ENCODE measurements around the gene XRN2. TPM values are rescaled to one million over a fixed set of nuclear protein-coding genes. Genes with fewer than 3 reads are reported as not detected.

The XRN2 gene
- total RNA-seq, 4 donors from 2014 or later: 31.9 to 50.9 (median 37.3) TPM

DNA sequence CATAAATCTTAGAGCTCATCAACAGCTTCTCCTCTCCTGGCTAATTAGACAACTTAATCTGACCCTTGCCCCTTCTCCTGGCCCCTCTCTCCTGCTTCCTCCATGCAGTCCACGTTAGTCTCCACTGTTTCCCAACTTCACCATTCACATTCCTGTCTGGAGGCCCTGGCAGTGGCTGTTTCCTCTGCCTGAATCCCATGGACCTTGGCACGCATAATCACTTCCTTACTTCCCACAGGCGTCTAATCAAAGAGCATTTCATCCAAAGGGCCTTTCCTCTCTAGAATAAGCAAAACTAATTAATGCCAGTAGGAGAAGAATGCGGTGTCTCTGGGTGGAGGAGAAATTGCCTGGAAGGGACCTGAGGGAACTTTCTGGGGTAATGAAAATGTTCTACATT lies 16.4 kb upstream of the XRN2 start:
- no peak for TF ChIP-seq POLR2A (IDR thresholded peaks at IDR 0.05)
- TF ChIP-seq, protein P1, sequence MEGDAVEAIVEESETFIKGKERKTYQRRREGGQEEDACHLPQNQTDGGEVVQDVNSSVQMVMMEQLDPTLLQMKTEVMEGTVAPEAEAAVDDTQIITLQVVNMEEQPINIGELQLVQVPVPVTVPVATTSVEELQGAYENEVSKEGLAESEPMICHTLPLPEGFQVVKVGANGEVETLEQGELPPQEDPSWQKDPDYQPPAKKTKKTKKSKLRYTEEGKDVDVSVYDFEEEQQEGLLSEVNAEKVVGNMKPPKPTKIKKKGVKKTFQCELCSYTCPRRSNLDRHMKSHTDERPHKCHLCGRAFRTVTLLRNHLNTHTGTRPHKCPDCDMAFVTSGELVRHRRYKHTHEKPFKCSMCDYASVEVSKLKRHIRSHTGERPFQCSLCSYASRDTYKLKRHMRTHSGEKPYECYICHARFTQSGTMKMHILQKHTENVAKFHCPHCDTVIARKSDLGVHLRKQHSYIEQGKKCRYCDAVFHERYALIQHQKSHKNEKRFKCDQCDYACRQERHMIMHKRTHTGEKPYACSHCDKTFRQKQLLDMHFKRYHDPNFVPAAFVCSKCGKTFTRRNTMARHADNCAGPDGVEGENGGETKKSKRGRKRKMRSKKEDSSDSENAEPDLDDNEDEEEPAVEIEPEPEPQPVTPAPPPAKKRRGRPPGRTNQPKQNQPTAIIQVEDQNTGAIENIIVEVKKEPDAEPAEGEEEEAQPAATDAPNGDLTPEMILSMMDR (IDR thresholded peaks at IDR 0.05): no peak
- WGBS, 2 donors: 53 to 57% methylated on average over 4 of the region's 4 CpGs
- intact Hi-C loops (cut with DNase I; ENCODE audit: low total_unique reads): no loop called here
- H3K4me3 ChIP-seq (ENCODE audit: low read depth, poor library complexity, severe bottlenecking): no peak overlapping the region
- DNase-seq (ENCODE audit: low spot score in 2 of 2): no peak

DNA sequence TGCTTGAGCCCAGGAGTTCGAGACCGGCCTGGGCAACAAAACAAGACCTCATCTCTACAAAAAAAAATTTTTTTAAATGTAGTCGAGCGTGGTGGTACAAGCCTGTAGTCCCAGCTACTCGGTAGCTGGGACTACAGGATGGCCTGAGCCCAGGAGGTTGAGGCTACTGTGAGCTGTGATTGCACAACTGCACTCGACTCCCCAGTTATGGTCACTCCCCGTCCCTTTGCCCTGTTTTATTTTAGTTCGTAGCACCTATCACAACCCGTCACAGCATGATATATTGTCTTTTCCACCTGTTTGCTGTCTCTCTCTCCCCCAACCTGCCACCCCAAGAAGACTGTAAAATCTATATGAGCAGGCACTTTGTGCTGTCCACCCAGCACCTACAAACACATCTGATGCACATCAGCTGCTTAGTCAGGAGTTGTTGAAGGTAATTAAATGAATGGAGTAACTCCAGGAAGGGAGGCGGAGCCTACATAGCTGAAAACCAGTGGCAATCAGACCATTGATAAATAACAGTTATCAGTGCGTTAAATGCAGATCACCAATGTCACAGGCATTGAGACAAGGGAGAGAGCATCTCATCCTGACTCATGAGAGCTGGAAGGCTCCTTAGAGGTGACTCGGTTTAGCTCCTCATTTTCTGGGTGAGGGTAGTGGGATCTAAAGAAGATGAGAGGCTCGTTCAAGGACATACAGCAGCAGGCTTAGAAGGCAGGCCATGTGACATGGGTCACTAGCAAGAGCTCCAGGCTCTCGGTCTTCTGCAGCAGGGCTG lies 14.4 kb upstream of the XRN2 start:
- WGBS, 2 donors: 74 to 81% methylated on average over 14 of the region's 14 CpGs
- intact Hi-C loops (cut with DNase I; ENCODE audit: low total_unique reads): no loop called here
- no peak for TF ChIP-seq POLR2A (IDR thresholded peaks at IDR 0.05)
- TF ChIP-seq, protein P1 (IDR thresholded peaks at IDR 0.05): no peak
- DNase-seq (ENCODE audit: low spot score in 2 of 2): no peak
- H3K4me3 ChIP-seq (ENCODE audit: low read depth, poor library complexity, severe bottlenecking): no peak overlapping the region

DNA sequence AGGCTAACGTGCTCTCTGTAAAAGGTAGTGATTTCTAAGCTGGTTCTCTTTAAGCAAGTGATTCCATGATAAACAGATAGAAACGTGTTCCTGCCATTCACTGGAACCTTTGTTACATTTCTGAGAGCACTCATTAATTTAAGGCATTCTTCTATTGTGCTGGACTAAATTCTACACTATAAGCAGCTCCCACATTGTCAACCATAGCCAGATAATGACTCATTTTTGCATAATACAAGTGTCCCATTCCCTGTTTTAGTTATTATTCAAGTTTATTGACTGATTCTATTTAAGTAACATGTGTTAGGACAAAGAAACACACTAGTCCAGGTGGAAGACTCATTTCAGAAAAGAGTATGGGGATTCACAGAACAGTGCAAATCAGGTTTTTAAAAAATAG lies 13.5 kb upstream of the XRN2 start:
- TF ChIP-seq POLR2A (IDR thresholded peaks at IDR 0.05): no peak
- TF ChIP-seq, protein P1 (IDR thresholded peaks at IDR 0.05): no peak
- intact Hi-C loops (cut with DNase I; ENCODE audit: low total_unique reads): no loop called here
- WGBS, 2 donors: 12 to 20% methylated on average over 2 of the region's 2 CpGs
- DNase-seq (ENCODE audit: low spot score in 2 of 2): no peak
- H3K4me3 ChIP-seq (ENCODE audit: low read depth, poor library complexity, severe bottlenecking): no peak overlapping the region

DNA sequence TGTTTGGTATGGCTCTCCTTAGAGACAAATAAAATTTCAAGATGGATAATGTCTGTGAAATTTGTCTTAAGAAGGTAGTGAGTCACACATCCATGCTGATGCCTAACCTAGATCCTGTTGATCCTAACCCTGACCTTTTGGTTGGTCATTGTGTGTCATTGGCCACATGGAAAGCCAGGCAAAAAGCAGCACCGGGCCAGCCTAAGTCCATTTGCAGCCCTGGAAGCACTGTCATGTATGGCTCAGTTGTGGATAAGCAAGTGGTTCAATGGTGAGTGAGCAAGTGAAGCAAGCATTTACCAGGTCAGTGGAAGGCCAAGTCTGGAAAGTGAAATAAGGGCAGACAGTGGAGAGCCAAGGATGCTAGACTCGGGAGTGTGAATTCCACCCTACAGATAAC lies 12.1 kb upstream of the XRN2 start:
- 76 to 89% methylated on average over 2 of the region's 2 CpGs for whole genome bisulfite sequencing, 2 donors
- DNase-seq (ENCODE audit: low spot score in 2 of 2): no peak
- TF ChIP-seq, protein P1 (IDR thresholded peaks at IDR 0.05): no peak
- TF ChIP-seq POLR2A (IDR thresholded peaks at IDR 0.05): no peak
- H3K4me3 ChIP-seq (ENCODE audit: low read depth, poor library complexity, severe bottlenecking): no peak overlapping the region
- intact Hi-C loops (cut with DNase I; ENCODE audit: low total_unique reads): no loop called here

DNA sequence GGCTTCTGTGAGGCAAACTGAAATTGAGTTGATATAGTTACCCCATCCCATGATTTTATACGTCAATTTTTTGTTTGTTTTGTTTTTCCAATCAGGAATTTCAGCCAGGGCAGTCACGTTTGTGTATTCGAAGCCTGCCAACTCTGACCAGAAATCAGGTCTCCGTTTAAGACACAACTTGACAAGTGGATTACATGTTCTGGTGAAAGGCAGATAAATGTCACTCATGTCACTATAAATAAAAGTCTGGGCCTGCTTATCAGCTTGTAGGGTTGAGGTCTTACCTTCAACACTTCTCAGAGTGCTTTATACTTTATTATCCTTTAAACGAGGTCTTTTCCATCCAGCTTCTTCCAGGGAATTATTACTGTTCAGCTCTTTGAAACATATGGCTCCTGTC lies 8.4 kb upstream of the XRN2 start:
- 76 to 79% methylated on average over 5 of the region's 5 CpGs for WGBS, 2 donors
- intact Hi-C loops (cut with DNase I; ENCODE audit: low total_unique reads): no loop called here
- no peak for DNase-seq (ENCODE audit: low spot score in 2 of 2)
- no peak for TF ChIP-seq POLR2A (IDR thresholded peaks at IDR 0.05)
- TF ChIP-seq, protein P1 (IDR thresholded peaks at IDR 0.05): no peak
- H3K4me3 ChIP-seq (ENCODE audit: low read depth, poor library complexity, severe bottlenecking): no peak overlapping the region

Data from lower leg skin (tissue), 4 donors.